NCI-H2029 (cell line): ENCODE data around the gene C12orf56.
"Not testable (repeated sequence)": the region's sequence is repeated elsewhere in the genome, so short reads cannot be mapped to it uniquely, and the experiment has no call there.

Source experiments
- DNase-seq: peaks from one replicate; lab custom pipeline; 2025; lab: John Stamatoyannopoulos, UW

The C12orf56 gene

DNA sequence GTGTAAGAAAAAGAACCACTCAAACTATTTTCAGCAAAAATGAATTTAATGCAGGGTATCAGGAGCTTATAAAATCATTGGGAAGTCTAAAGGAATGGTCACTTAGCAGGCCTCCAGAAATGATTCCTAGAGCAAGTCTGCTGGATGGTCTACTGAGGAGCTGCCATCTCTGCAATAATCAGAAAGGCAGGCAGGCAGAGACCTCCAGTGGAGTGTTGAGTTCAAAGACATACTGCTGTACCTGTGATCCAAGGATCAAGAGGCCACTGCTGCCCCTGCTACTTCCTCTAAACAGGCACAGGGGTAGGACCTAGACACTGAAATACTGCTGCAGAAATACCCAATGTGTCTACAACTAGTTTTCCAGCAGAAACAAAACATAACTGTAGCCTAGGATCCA is 154.0 kb downstream of the C12orf56 start:
- no peak for DNase-seq

- no peak for DNase-seq
These were observed 158.4 kb downstream of the C12orf56 start for GRCh38 chr12:64232196-64232595.

GRCh38 chr12:64229796-64230195 is 160.8 kb downstream of the C12orf56 start:
- no peak for DNase-seq

- no peak for DNase-seq
These were observed 161.3 kb downstream of the C12orf56 start for GRCh38 chr12:64229240-64229639.

- no peak for DNase-seq
These were observed 164.9 kb downstream of the C12orf56 start for GRCh38 chr12:64225626-64226025.

DNA sequence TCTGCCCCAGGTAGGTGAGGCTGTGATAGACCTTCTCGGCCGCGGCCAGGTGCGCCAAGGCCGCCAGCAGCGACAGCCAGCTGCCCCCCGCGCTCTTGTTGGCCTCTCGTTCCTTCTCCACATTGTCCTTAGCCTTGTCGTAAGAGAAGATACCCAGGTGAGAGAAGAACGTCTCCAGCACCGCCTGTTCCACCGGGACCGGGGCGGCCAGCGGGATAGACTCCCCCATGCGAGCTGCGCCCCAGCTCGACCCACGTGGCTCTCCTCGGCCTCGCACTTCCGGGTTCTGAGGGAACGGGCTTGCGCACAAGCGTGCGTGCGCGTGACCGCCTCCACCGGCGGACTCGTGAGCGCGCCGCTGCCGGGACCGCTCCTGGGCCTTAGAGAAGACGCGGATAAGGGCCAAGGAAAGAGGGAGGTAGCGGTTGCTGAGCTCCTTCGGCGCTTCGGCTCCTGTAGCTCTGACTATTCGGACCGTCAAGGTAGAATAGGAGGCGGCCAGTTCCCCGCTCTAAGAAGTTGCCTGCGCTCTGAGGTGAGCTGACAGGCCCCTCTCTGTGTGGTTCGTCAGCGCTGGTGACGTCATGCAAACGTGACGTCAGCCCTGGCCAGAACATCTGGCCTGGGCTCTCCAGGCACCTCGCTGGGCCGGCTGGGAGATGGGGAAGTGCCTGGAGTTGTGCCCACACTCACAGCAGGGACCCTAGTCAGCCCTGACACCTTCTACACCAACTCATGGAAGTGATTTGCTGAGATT is 168.4 kb downstream of the C12orf56 start, which contains the start of gene KICS2:
TSS of gene KICS2 (minus strand) at position 288 of the 757 bp plus-strand sequence. CDS start at position 229, 59 bp downstream.
- DNase-seq = peak; percentile 92

DNA sequence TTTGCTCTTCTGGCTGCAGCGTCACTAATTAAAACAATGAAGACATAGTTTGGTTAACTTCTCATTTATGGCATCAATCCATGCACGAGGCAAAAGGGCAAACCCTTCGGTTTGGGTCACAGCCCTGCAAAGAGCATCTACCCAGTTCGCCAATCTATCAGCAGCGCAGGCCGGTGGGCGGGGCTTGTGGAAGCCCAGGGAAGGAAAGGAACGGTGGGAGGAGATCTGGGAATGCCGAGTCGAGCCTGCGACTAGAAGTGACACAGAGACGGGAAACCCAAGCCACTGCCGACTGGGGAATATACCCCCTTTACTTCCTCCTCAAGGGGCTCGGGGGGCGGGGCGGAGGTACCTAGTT is 168.9 kb downstream of the C12orf56 start:
- peak; percentile 86 for DNase-seq

- DNase-seq = no peak
These were observed 170.5 kb downstream of the C12orf56 start for GRCh38 chr12:64220046-64220445.

DNA sequence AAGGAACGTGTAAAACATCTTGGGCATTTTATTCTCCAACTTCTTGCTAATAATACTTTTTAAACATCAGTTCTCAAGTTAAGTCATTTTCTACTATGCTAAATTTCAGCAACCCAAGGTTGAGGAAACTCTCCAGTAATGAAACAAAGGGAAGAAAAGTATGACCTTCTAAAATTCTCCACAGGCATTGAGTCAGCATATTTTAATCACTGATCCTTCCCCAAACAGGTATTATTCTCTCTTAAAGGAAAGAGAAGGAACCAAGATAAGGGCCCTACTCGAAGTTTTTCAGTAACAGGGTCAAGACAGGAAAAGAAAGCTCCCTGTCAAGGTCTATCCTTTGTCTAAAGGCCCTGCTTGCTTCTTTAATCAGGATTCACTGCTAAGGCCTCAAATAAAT is 171.4 kb downstream of the C12orf56 start:
- DNase-seq = no peak

DNA sequence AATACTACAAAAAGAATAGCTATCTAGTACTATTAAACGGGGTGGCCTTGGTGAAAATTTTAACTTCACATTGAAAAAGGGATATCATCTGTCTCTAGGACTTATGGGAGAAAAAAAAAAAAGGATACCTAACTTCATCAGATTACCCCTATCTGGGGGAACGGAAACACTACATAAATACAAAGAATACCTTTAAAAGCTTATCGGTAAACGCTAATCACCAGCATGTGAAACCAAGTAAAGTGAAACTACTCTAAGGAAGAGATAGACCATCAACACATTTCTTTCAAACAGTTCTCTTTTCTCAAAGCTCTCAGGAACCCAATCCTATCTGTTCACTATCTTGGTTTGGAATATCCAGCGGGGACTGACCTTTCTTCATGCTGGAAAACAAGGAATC is 172.0 kb downstream of the C12orf56 start:
- no peak for DNase-seq

DNA sequence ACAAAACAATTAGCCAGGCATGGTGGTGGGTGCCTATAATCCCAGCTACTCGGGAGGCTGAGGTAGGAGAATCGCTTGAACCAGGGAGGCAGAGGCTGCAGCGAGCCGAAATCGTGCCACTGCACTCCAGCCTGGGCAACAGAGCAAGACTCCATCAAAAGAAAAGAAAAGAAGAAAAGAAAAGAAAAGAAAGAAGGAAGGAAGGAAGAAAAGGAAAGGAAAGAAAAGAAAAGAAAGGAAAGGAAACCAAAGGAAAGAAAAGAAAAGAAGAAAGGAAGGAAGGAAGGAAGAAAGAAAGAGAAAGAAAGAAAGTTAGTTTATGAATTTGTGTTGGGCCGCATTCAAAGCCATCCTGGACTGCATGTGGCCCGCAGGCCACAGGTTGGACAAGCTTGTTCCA is 172.9 kb downstream of the C12orf56 start:
- not testable (repeated sequence) for DNase-seq

GRCh38 chr12:64216239-64216638 is 174.3 kb downstream of the C12orf56 start:
- DNase-seq = no peak
